ENCODE measurements around the gene FGB. TPM values are rescaled to one million over a fixed set of nuclear protein-coding genes. Genes with fewer than 3 reads are reported as not detected.
A peak's percentile ranks its signal among the peaks of the same experiment; 100 is the strongest.

FGB gene
- total and polyA plus RNA-seq, 5 donors from 2014 or later, result not detected

DNA sequence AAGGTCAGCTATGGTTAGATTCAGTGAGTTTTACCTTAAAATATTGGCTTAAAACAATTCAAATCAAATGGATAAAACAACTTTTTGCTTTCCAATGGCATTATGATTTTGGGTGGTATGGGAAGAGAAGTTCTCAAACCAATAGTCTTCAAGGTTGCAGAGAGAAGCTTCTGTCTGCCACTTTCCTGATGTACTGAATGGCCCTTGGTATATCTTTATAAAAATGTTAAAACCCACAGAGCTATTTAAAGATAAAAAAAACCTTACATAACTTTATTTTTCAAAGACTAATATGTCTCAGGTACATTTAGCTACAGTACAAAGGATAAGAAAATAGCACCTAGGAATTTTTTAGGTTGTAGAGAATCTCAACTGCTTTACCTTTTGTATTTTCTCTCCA, 20.9 kb downstream of the FGB start:
- Mint-ChIP-seq H3K27me3 (peaks cover 10% of the 10 kb centered on the region), H3K9me3 (no peaks in the 10 kb centered on the region), H3K36me3 (no peaks in the 10 kb centered on the region), H3K4me3 (no peak overlapping the region), H3K27ac (no peak overlapping the region), H3K4me1 (no peaks in the 10 kb centered on the region)
- no peaks in the 10 kb centered on the region for H3K36me3 ChIP-seq (ENCODE audit: control insufficient read depth, insufficient read depth, low read length)
- ATAC-seq (ENCODE audit: low read depth in 2 of 2), result no peak
- peaks cover 4% of the 10 kb centered on the region for H3K27me3 ChIP-seq (ENCODE audit: control insufficient read depth, insufficient read depth, low read length)
- H3K9me3 ChIP-seq (ENCODE audit: control insufficient read depth in 2 of 2, low read length in 2 of 2), result no peaks in the 10 kb centered on the region
- H3K27ac ChIP-seq (ENCODE audit: insufficient read depth, low read length, poor library complexity, severe bottlenecking), result no peak overlapping the region
- DNase-seq, result no peak
- no peaks in the 10 kb centered on the region for H3K4me1 ChIP-seq (ENCODE audit: control insufficient read depth, insufficient read depth, low read length, poor library complexity, severe bottlenecking)
- H3K4me3 ChIP-seq (ENCODE audit: low read depth, low read length), result no peak overlapping the region

- no peak overlapping the region for H3K27ac Mint-ChIP-seq
- Histone ChIP-seq H3K27ac (ENCODE audit: insufficient read depth, low read length, poor library complexity, severe bottlenecking) (no peak overlapping the region), H3K27me3 (ENCODE audit: control insufficient read depth, insufficient read depth, low read length) (peaks cover 4% of the 10 kb centered on the region), H3K9me3 (ENCODE audit: control insufficient read depth in 2 of 2, low read length in 2 of 2) (no peaks in the 10 kb centered on the region), H3K36me3 (ENCODE audit: control insufficient read depth, insufficient read depth, low read length) (no peaks in the 10 kb centered on the region), H3K4me3 (ENCODE audit: low read depth, low read length) (no peak overlapping the region), H3K4me1 (ENCODE audit: control insufficient read depth, insufficient read depth, low read length, poor library complexity, severe bottlenecking) (no peaks in the 10 kb centered on the region)
- no peak overlapping the region for H3K4me3 Mint-ChIP-seq
- ATAC-seq (ENCODE audit: low read depth in 2 of 2) (no peak), DNase-seq (no peak)
- no peaks in the 10 kb centered on the region for H3K9me3 Mint-ChIP-seq
- no peaks in the 10 kb centered on the region for H3K4me1 Mint-ChIP-seq
- peaks cover 10% of the 10 kb centered on the region for H3K27me3 Mint-ChIP-seq
- no peaks in the 10 kb centered on the region for H3K36me3 Mint-ChIP-seq
These were observed 21.4 kb downstream of the FGB start for GRCh38 chr4:154584259-154584658.

- Histone ChIP-seq H3K27ac (ENCODE audit: insufficient read depth, low read length, poor library complexity, severe bottlenecking) (no peak overlapping the region), H3K4me1 (ENCODE audit: control insufficient read depth, insufficient read depth, low read length, poor library complexity, severe bottlenecking) (no peaks in the 10 kb centered on the region), H3K4me3 (ENCODE audit: low read depth, low read length) (no peak overlapping the region), H3K27me3 (ENCODE audit: control insufficient read depth, insufficient read depth, low read length) (peaks cover 4% of the 10 kb centered on the region), H3K36me3 (ENCODE audit: control insufficient read depth, insufficient read depth, low read length) (no peaks in the 10 kb centered on the region), H3K9me3 (ENCODE audit: control insufficient read depth in 2 of 2, low read length in 2 of 2) (no peaks in the 10 kb centered on the region)
- Mint-ChIP-seq H3K4me1 (no peaks in the 10 kb centered on the region), H3K36me3 (no peaks in the 10 kb centered on the region), H3K4me3 (peak overlapping the region in 1 of 4 donors; percentile 4), H3K9me3 (no peaks in the 10 kb centered on the region), H3K27me3 (peaks cover 10% of the 10 kb centered on the region), H3K27ac (no peak overlapping the region)
- DNase-seq (no peak), ATAC-seq (ENCODE audit: low read depth in 2 of 2) (no peak)
These were observed 22.7 kb downstream of the FGB start for GRCh38 chr4:154585369-154586018.

DNA sequence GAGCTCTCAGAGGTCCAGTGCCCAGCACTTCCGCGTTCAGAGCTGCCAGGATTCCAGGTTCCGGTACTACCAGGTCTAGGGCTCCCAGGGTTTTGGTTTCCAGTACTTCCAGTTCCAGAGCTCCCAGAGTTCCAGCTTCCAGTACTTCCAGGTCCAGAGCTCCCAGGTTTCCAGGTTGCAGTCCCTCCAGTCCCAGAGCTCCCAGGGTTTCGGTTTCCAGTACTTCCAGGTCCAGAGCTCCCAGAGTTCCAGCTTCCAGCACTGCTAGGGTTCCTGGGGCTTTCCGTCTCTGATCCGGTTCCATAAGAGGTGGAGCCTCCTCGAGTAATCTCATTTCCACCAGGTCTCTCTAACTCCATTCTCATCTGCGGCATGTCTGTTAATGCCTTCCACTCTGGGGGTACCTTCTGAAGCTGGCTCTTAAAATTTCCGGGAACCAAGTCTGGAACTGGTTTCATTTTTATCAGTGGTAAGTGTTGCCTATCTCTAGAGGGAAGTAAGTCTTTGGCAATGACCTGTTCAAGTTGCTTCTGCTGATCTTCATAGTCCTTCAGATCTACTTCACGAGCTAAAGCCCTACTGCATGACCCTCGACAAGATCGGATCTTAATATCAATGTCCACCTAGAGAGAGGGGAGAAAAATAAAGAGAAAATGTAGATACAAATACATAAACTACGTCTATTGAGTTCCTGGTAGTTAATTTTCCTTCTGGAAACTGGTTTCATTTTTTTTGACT, 23.7 kb downstream of the FGB start:
- no peak overlapping the region for H3K4me3 Mint-ChIP-seq

GRCh38 chr4:154588198-154588597, 25.4 kb downstream of the FGB start:
- Histone ChIP-seq H3K27ac (ENCODE audit: insufficient read depth, low read length, poor library complexity, severe bottlenecking) (no peak overlapping the region), H3K36me3 (ENCODE audit: control insufficient read depth, insufficient read depth, low read length) (no peaks in the 10 kb centered on the region), H3K4me1 (ENCODE audit: control insufficient read depth, insufficient read depth, low read length, poor library complexity, severe bottlenecking) (no peaks in the 10 kb centered on the region), H3K9me3 (ENCODE audit: control insufficient read depth in 2 of 2, low read length in 2 of 2) (no peaks in the 10 kb centered on the region), H3K27me3 (ENCODE audit: control insufficient read depth, insufficient read depth, low read length) (no peaks in the 10 kb centered on the region), H3K4me3 (ENCODE audit: low read depth, low read length) (no peak overlapping the region)
- Mint-ChIP-seq H3K36me3 (no peaks in the 10 kb centered on the region), H3K9me3 (no peaks in the 10 kb centered on the region), H3K4me1 (no peaks in the 10 kb centered on the region), H3K27ac (no peak overlapping the region), H3K4me3 (no peak overlapping the region), H3K27me3 (peaks cover 4% of the 10 kb centered on the region)
- no peak for DNase-seq
- no peak for ATAC-seq (ENCODE audit: low read depth in 2 of 2)

More for the DNA sequence above, 23.7 kb downstream of the FGB start:
- DNase-seq, result no peak
- no peak overlapping the region for H3K4me3 ChIP-seq (ENCODE audit: low read depth, low read length)
- peaks cover 3% of the 10 kb centered on the region for H3K27me3 ChIP-seq (ENCODE audit: control insufficient read depth, insufficient read depth, low read length)
- H3K4me1 ChIP-seq (ENCODE audit: control insufficient read depth, insufficient read depth, low read length, poor library complexity, severe bottlenecking), result no peaks in the 10 kb centered on the region
- Mint-ChIP-seq H3K9me3 (no peaks in the 10 kb centered on the region), H3K27me3 (peaks cover 10% of the 10 kb centered on the region), H3K4me1 (no peaks in the 10 kb centered on the region), H3K27ac (no peak overlapping the region), H3K36me3 (no peaks in the 10 kb centered on the region)
- no peak overlapping the region for H3K27ac ChIP-seq (ENCODE audit: insufficient read depth, low read length, poor library complexity, severe bottlenecking)
- ATAC-seq (ENCODE audit: low read depth in 2 of 2), result no peak
- H3K36me3 ChIP-seq (ENCODE audit: control insufficient read depth, insufficient read depth, low read length), result no peaks in the 10 kb centered on the region
- no peaks in the 10 kb centered on the region for H3K9me3 ChIP-seq (ENCODE audit: control insufficient read depth in 2 of 2, low read length in 2 of 2)

DNA sequence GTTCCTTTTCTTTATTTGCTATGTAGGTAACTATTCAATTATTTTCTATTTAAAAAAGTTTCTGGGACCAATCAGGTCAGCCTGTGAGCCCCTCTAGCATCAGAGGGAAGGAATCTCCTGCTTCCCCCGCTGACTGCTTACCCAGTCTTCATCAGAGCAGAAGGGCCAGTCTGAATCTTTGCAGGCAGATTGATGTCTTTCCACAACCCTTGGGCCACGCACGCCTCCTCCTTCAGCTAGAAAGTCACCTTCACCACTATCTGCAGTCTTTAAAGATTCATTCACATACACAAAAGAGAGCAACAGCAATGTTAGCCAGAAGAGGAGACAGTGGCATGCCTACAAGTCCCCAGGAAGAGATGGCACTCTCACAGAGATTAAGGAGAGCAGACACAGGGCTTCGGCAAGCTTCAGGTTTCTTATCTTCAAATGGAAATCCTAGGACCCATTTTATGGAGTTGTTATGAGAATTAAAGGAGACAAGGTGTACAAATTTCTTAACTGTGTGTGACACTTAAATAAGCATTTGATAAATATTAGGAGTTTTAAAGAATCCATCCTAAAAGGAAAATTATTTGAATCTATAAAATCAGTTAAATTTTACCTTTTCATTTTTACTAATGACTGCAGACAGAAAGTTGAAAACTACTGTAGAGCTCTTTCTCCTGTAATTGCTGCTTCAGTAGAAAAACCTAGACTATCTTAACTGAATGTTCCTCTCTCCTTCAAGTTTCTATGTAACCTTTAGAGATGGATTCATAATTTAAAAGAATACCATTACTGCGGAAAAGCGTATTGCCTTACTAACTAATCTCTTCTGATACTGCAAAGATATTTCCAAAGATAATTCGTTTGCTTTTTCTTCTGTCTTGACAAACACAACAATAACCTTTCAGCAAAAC, 26.7 kb downstream of the FGB start:
- ATAC-seq (ENCODE audit: low read depth in 2 of 2), result no peak
- Histone ChIP-seq H3K4me1 (ENCODE audit: control insufficient read depth, insufficient read depth, low read length, poor library complexity, severe bottlenecking) (no peaks in the 10 kb centered on the region), H3K36me3 (ENCODE audit: control insufficient read depth, insufficient read depth, low read length) (no peaks in the 10 kb centered on the region), H3K27ac (ENCODE audit: insufficient read depth, low read length, poor library complexity, severe bottlenecking) (no peak overlapping the region), H3K9me3 (ENCODE audit: control insufficient read depth in 2 of 2, low read length in 2 of 2) (no peaks in the 10 kb centered on the region), H3K4me3 (ENCODE audit: low read depth, low read length) (no peak overlapping the region), H3K27me3 (ENCODE audit: control insufficient read depth, insufficient read depth, low read length) (no peaks in the 10 kb centered on the region)
- Mint-ChIP-seq H3K36me3 (no peaks in the 10 kb centered on the region), H3K4me1 (no peaks in the 10 kb centered on the region), H3K27ac (no peak overlapping the region), H3K4me3 (no peak overlapping the region), H3K27me3 (peaks cover 4% of the 10 kb centered on the region), H3K9me3 (peaks cover 0 to 2% (median 0%) of the 10 kb centered on the region in 7 donors)
- no peak for DNase-seq

- Mint-ChIP-seq H3K4me1 (no peaks in the 10 kb centered on the region), H3K36me3 (no peaks in the 10 kb centered on the region), H3K27ac (no peak within 1 kb of the TSS), H3K9me3 (peaks cover 0 to 2% (median 0%) of the 10 kb centered on the region in 7 donors), H3K4me3 (no peak within 1 kb of the TSS), H3K27me3 (peaks cover 4% of the 10 kb centered on the region)
- DNase-seq (no peak), ATAC-seq (ENCODE audit: low read depth in 2 of 2) (no peak)
- H3K27ac ChIP-seq (ENCODE audit: insufficient read depth, low read length, poor library complexity, severe bottlenecking), result no peak within 1 kb of the TSS
- no peaks in the 10 kb centered on the region for H3K9me3 ChIP-seq (ENCODE audit: control insufficient read depth in 2 of 2, low read length in 2 of 2)
- H3K4me1 ChIP-seq (ENCODE audit: control insufficient read depth, insufficient read depth, low read length, poor library complexity, severe bottlenecking), result no peaks in the 10 kb centered on the region
- H3K27me3 ChIP-seq (ENCODE audit: control insufficient read depth, insufficient read depth, low read length), result no peaks in the 10 kb centered on the region
- H3K4me3 ChIP-seq (ENCODE audit: low read depth, low read length), result no peak within 1 kb of the TSS
- H3K36me3 ChIP-seq (ENCODE audit: control insufficient read depth, insufficient read depth, low read length), result no peaks in the 10 kb centered on the region
These were observed 27.7 kb downstream of the FGB start, which contains the start of gene FGA for GRCh38 chr4:154590329-154591006. TSS of gene FGA (minus strand) at chr4:154590742. CDS start at chr4:154590687, 55 bp downstream.
